Muscle layer of colon (tissue), 2 donors: ENCODE measurements around the gene DENND1A.

ENCODE experiments used
- H3K27ac ChIP-seq: one replicate; pipeline ENCODE4 v1.7.0; 2013; ENCODE audit warnings: low read depth, mild to moderate bottlenecking, low read length, moderate library complexity
- H3K27me3 ChIP-seq, 2 donors: one replicate each; pipeline ENCODE4 v1.7.0; 2013; ENCODE audit warnings: low read length in 2 of 2, mild to moderate bottlenecking in 2 of 2; ENCODE audit not compliant: insufficient read depth in 2 of 2, control insufficient read depth in 1 of 2
- H3K36me3 ChIP-seq: one replicate; pipeline ENCODE4 v1.7.0; 2013; ENCODE audit warnings: mild to moderate bottlenecking, low read length; ENCODE audit not compliant: insufficient read depth
- H3K4me1 ChIP-seq: one replicate; pipeline ENCODE4 v1.7.0; 2013; ENCODE audit warnings: mild to moderate bottlenecking, low read length; ENCODE audit not compliant: insufficient read depth
- H3K4me3 ChIP-seq, 2 donors: one replicate each; pipeline ENCODE4 v1.7.0; 2013; ENCODE audit warnings: low read length in 2 of 2, low read depth in 1 of 2, mild to moderate bottlenecking in 1 of 2, moderate library complexity in 1 of 2
- H3K9ac ChIP-seq: one replicate; pipeline ENCODE4 v1.7.0; 2013; ENCODE audit warnings: low read length
- H3K9me3 ChIP-seq: one replicate; pipeline ENCODE4 v1.7.0; 2013; ENCODE audit warnings: mild to moderate bottlenecking, low read length
- donor health status: abdominal sarcoma.
- donor health status: Adenocarcinoma of cecum.

The DENND1A gene

GRCh38 chr9:123360161-123361085 lies 569.5 kb downstream of the DENND1A start:
- no peak overlapping the region for H3K27ac ChIP-seq

GRCh38 chr9:123359546-123359945 lies 570.4 kb downstream of the DENND1A start:
- H3K4me3 ChIP-seq, result no peak overlapping the region
- no peaks in the 10 kb centered on the region for H3K9me3 ChIP-seq
- H3K9ac ChIP-seq, result no peak overlapping the region
- H3K36me3 ChIP-seq, result no peaks in the 10 kb centered on the region
- H3K27ac ChIP-seq, result no peak overlapping the region
- no peaks in the 10 kb centered on the region for H3K27me3 ChIP-seq
- H3K4me1 ChIP-seq, result peaks cover 8% of the 10 kb centered on the region

More at GRCh38 chr9:123360161-123361085, 569.5 kb downstream of the DENND1A start:
- Histone ChIP-seq H3K36me3 (no peaks in the 10 kb centered on the region), H3K4me1 (peaks cover 8% of the 10 kb centered on the region), H3K9ac (no peak overlapping the region), H3K4me3 (no peak overlapping the region), H3K9me3 (no peaks in the 10 kb centered on the region), H3K27me3 (no peaks in the 10 kb centered on the region)

- H3K27ac ChIP-seq, result no peak overlapping the region
- H3K4me3 ChIP-seq, result no peak overlapping the region
- H3K4me1 ChIP-seq, result peaks cover 12% of the 10 kb centered on the region
- H3K36me3 ChIP-seq, result no peaks in the 10 kb centered on the region
- no peaks in the 10 kb centered on the region for H3K9me3 ChIP-seq
- H3K9ac ChIP-seq, result no peak overlapping the region
- H3K27me3 ChIP-seq, result no peaks in the 10 kb centered on the region
These were observed 570.8 kb downstream of the DENND1A start for GRCh38 chr9:123359106-123359505.

- Histone ChIP-seq H3K27ac (no peak overlapping the region), H3K36me3 (no peaks in the 10 kb centered on the region), H3K9me3 (no peaks in the 10 kb centered on the region), H3K9ac (no peak overlapping the region), H3K4me3 (no peak overlapping the region), H3K4me1 (peaks cover 16% of the 10 kb centered on the region), H3K27me3 (no peaks in the 10 kb centered on the region)
These were observed 571.6 kb downstream of the DENND1A start for GRCh38 chr9:123358181-123358905.

- no peak overlapping the region for H3K4me3 ChIP-seq
- H3K27ac ChIP-seq, result no peak overlapping the region
- H3K9me3 ChIP-seq, result no peaks in the 10 kb centered on the region
- no peaks in the 10 kb centered on the region for H3K27me3 ChIP-seq
- H3K4me1 ChIP-seq, result peaks cover 16% of the 10 kb centered on the region
- no peaks in the 10 kb centered on the region for H3K36me3 ChIP-seq
- H3K9ac ChIP-seq, result no peak overlapping the region
These were observed 572.2 kb downstream of the DENND1A start for GRCh38 chr9:123357743-123358059.

GRCh38 chr9:123356851-123357742 lies 572.8 kb downstream of the DENND1A start:
- H3K4me3 ChIP-seq, result no peak overlapping the region
- no peak overlapping the region for H3K9ac ChIP-seq
- no peak overlapping the region for H3K27ac ChIP-seq
- H3K9me3 ChIP-seq, result no peaks in the 10 kb centered on the region
- peaks cover 16% of the 10 kb centered on the region for H3K4me1 ChIP-seq
- no peaks in the 10 kb centered on the region for H3K36me3 ChIP-seq
- no peaks in the 10 kb centered on the region for H3K27me3 ChIP-seq

GRCh38 chr9:123355761-123356431 lies 574.0 kb downstream of the DENND1A start, which contains the start of gene CRB2:
CRB2 (plus strand) TSS chr9:123356197; CDS start chr9:123356261, 64 bp downstream.
- Histone ChIP-seq H3K9me3 (no peaks in the 10 kb centered on the region), H3K4me3 (no peak within 1 kb of the TSS), H3K36me3 (no peaks in the 10 kb centered on the region), H3K4me1 (peaks cover 16% of the 10 kb centered on the region), H3K27me3 (no peaks in the 10 kb centered on the region), H3K27ac (no peak within 1 kb of the TSS), H3K9ac (no peak within 1 kb of the TSS)

GRCh38 chr9:123354806-123355508 lies 575.0 kb downstream of the DENND1A start:
- no peak overlapping the region for H3K9ac ChIP-seq
- H3K9me3 ChIP-seq, result no peaks in the 10 kb centered on the region
- no peak overlapping the region for H3K4me3 ChIP-seq
- no peaks in the 10 kb centered on the region for H3K27me3 ChIP-seq
- peaks cover 9% of the 10 kb centered on the region for H3K4me1 ChIP-seq
- H3K27ac ChIP-seq, result no peak overlapping the region
- H3K36me3 ChIP-seq, result no peaks in the 10 kb centered on the region

GRCh38 chr9:123353984-123354591 lies 575.8 kb downstream of the DENND1A start:
- no peaks in the 10 kb centered on the region for H3K27me3 ChIP-seq
- H3K27ac ChIP-seq, result no peak overlapping the region
- H3K4me3 ChIP-seq, result no peak overlapping the region
- peaks cover 13% of the 10 kb centered on the region for H3K4me1 ChIP-seq
- H3K36me3 ChIP-seq, result no peaks in the 10 kb centered on the region
- H3K9me3 ChIP-seq, result no peaks in the 10 kb centered on the region
- H3K9ac ChIP-seq, result no peak overlapping the region

- no peak overlapping the region for H3K27ac ChIP-seq
- H3K9ac ChIP-seq, result no peak overlapping the region
- H3K27me3 ChIP-seq, result no peaks in the 10 kb centered on the region
- H3K9me3 ChIP-seq, result no peaks in the 10 kb centered on the region
- H3K4me1 ChIP-seq, result peaks cover 13% of the 10 kb centered on the region
- H3K4me3 ChIP-seq, result no peak overlapping the region
- no peaks in the 10 kb centered on the region for H3K36me3 ChIP-seq
These were observed 576.9 kb downstream of the DENND1A start for GRCh38 chr9:123353041-123353440.
